Esophagus muscularis mucosa (tissue), 3 donors: ENCODE results near the gene PM20D1.

Experiments
- CTCF ChIP-seq, 3 experiments: fragments of 200-600 bp in 2 of 3; fragments of 450-650 bp in 1 of 3; sonication (generic) in 2 of 3; IDR thresholded peaks; one replicate each; pipeline ENCODE4 v1.5.1; 2017 to 2019; ENCODE audit warnings: antibody characterized with exemption in 3 of 3, mild to moderate bottlenecking in 2 of 3, moderate library complexity in 1 of 3
- EP300 ChIP-seq: sonication (generic); formaldehyde crosslinking; IDR thresholded peaks from one replicate; pipeline ENCODE4 v1.6.1; 2017; ENCODE audit warnings: antibody characterized with exemption

GRCh38 chr1:205822397-205822796 lies 27.5 kb downstream of the PM20D1 start:
- TF ChIP-seq CTCF (IDR thresholded peaks at IDR 0.05) (no peak), EP300 (no peak)
